Esophagus muscularis mucosa (tissue), 4 donors: ENCODE measurements around the gene STMN3. TPM values are rescaled to one million over a fixed set of nuclear protein-coding genes. Genes with fewer than 3 reads are reported as not detected.
"Not testable (repeated sequence)": the region's sequence is repeated elsewhere in the genome, so short reads cannot be mapped to it uniquely, and the experiment has no call there.

ENCODE experiments used
- DNase-seq: peaks from one replicate; pipeline ENCODE4 v3.0.0-alpha.2; 2017; ENCODE audit errors: extremely low spot score
- H3K27ac ChIP-seq, 4 donors: fragments of 200-600 bp; sonication (generic); replicated peaks in 1 of 4; 1 replicate in 3 of 4; 2 replicates in 1 of 4; pipeline ENCODE4 v1.5.1; 2016 to 2019; ENCODE audit warnings: mild to moderate bottlenecking in 1 of 4
- H3K27me3 ChIP-seq, 4 donors: fragments of 200-600 bp; sonication (generic); one replicate each; pipeline versions ENCODE4 v1.5.1 to v1.6.0; 2016 to 2019
- H3K36me3 ChIP-seq, 4 donors: fragments of 200-600 bp; sonication (generic); one replicate each; pipeline ENCODE4 v1.5.1; 2016 to 2019
- H3K4me1 ChIP-seq, 4 donors: fragments of 200-600 bp; sonication (generic); one replicate each; pipeline ENCODE4 v1.5.1; 2016 to 2019
- H3K4me3 ChIP-seq, 4 donors: fragments of 200-600 bp; sonication (generic); 1 replicate in 2 of 4; 2 replicates in 2 of 4; pipeline ENCODE4 v1.5.1; 2016 to 2019; ENCODE audit warnings: mild to moderate bottlenecking in 4 of 4, moderate library complexity in 1 of 4
- H3K9me3 ChIP-seq, 4 donors: fragments of 200-600 bp; sonication (generic); 1 replicate in 3 of 4; 2 replicates in 1 of 4; pipeline ENCODE4 v1.5.1; 2016 to 2019
- EP300 ChIP-seq: sonication (generic); formaldehyde crosslinking; IDR thresholded peaks from one replicate; pipeline ENCODE4 v1.6.1; 2017; ENCODE audit warnings: antibody characterized with exemption
- POLR2A ChIP-seq: fragments of 450-650 bp; IDR thresholded peaks from one replicate; pipeline ENCODE4 v1.6.1; 2017; ENCODE audit warnings: antibody characterized with exemption, moderate library complexity, mild to moderate bottlenecking, low read depth
- POLR2AphosphoS5 ChIP-seq, 2 donors: sonication (generic); formaldehyde crosslinking; IDR thresholded peaks; one replicate each; pipeline ENCODE4 v1.6.1; 2017; ENCODE audit warnings: antibody characterized with exemption in 2 of 2
- WGBS: methylation state at CpG from one replicate; pipeline ENCODE4 v1.1.5; 2018; 5-methylcytosine and 5-hydroxymethylcytosine counted together
- intact Hi-C: fragments of 100-400 bp; cut with DNase I; formaldehyde crosslinking; loops from one replicate; pipeline ENCODE4 v1.15.1; 2023
- total RNA-seq, 4 donors: library from RNA; depleted of rRNA; stranded (reverse); fragments of >200 nt; gene quantifications; one replicate each; pipeline versions ENCODE4 v1.1.0 to v1.2.1, GENCODE V29; 2016
- TF ChIP-seq, protein P1 (sequence below), 3 experiments: fragments of 200-600 bp in 2 of 3; fragments of 450-650 bp in 1 of 3; sonication (generic) in 2 of 3; IDR thresholded peaks; one replicate each; pipeline ENCODE4 v1.5.1; 2017 to 2019; ENCODE audit warnings: antibody characterized with exemption in 3 of 3, mild to moderate bottlenecking in 2 of 3, moderate library complexity in 1 of 3

Gene STMN3
- total RNA-seq, 4 donors from 2014 or later, result 13.3 to 47.4 (median 28.9) TPM

DNA sequence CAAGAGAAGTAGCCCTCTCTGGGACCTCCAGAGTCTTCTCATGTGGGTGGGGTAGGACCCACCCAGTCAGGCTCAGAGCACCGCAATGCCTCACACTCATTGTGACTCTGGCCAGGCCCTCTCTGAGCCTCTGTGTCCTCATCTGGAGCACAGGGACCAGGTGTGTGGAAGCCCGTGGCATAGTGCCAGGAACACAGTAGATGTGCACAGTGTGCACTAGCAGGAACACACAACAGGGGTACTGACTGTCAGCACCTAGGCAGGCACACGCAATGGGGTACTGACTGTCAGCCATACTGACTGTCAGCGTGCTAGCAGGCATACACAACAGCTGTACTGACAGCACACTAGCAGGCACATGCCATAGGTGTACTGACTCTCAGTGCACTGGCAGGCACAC, 2.0 kb upstream of the STMN3 start:
- H3K9me3 ChIP-seq, result no peaks in the 10 kb centered on the region
- no peak for DNase-seq
- H3K4me1 ChIP-seq, result peaks cover 42 to 62% (median 60%) of the 10 kb centered on the region in 4 donors
- H3K27ac ChIP-seq, result no peak overlapping the region
- H3K36me3 ChIP-seq, result peaks cover 0 to 4% (median 3%) of the 10 kb centered on the region in 4 donors
- intact Hi-C loops, result loop anchor here (5.0 to 10.0 kb wide), 2 partner anchors 52 to 120 kb away; partner anchors contain the start of genes ARFRP1, PTK6 and ZGPAT
- H3K27me3 ChIP-seq, result peaks cover 0 to 11% (median 0%) of the 10 kb centered on the region in 4 donors
- no peak overlapping the region for H3K4me3 ChIP-seq
- WGBS, result 97% methylated on average over 4 of the region's 4 CpGs
- TF ChIP-seq EP300 (no peak), POLR2A (no peak), POLR2AphosphoS5 (IDR thresholded peaks at IDR 0.05) (no peak)
- TF ChIP-seq, protein P1, sequence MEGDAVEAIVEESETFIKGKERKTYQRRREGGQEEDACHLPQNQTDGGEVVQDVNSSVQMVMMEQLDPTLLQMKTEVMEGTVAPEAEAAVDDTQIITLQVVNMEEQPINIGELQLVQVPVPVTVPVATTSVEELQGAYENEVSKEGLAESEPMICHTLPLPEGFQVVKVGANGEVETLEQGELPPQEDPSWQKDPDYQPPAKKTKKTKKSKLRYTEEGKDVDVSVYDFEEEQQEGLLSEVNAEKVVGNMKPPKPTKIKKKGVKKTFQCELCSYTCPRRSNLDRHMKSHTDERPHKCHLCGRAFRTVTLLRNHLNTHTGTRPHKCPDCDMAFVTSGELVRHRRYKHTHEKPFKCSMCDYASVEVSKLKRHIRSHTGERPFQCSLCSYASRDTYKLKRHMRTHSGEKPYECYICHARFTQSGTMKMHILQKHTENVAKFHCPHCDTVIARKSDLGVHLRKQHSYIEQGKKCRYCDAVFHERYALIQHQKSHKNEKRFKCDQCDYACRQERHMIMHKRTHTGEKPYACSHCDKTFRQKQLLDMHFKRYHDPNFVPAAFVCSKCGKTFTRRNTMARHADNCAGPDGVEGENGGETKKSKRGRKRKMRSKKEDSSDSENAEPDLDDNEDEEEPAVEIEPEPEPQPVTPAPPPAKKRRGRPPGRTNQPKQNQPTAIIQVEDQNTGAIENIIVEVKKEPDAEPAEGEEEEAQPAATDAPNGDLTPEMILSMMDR (IDR thresholded peaks at IDR 0.05), result no peak

DNA sequence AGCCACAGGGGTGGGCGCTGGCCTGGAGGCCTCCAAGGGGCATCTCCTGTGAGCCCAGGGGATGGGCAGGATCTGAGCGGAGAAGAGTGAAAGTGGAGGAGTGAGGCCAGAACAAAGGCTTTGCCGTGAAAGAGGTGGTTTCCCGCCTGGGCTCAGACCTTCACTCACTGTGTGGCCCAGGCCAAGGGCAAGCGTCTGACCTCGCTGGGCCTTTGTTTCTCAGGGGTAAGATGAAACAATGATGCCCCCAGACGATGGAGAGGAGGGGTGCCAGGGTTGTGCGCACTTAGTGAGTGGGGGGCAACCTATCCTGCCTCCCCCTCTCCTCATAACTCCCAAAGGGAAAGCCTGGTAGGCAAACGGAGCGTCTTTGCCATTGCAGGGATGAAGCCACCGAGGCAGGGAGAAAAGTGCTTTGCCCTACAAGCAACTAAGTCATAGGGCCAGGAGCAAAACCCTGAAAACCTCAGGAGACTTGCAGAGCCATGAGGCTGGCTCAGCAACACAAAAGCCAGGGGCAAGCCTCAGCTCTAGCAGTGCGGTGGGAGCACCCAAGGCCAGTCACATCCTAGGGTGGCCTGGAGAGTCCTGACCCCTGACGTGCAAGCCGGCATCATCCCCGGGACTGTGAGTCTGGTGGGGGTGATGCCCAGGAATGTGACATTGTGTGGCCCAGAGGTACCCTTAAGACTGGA, 897 bp upstream of the STMN3 start:
- peak overlapping the region; percentile 62 to 80 (median 78) for H3K27ac ChIP-seq
- TF ChIP-seq POLR2AphosphoS5 (IDR thresholded peaks at IDR 0.05) (no peak), POLR2A (no peak)
- no peaks in the 10 kb centered on the region for H3K36me3 ChIP-seq
- DNase-seq, result no peak
- peaks cover 0 to 11% (median 0%) of the 10 kb centered on the region in 4 donors for H3K27me3 ChIP-seq
- H3K4me1 ChIP-seq, result peaks cover 34 to 53% (median 51%) of the 10 kb centered on the region in 4 donors
- WGBS, result 37% methylated on average over 11 of the region's 15 CpGs
- H3K9me3 ChIP-seq, result no peaks in the 10 kb centered on the region
- H3K4me3 ChIP-seq, result peak overlapping the region; percentile 61 to 77 (median 69)
- intact Hi-C loops, result loop anchor here (10.0 kb wide), 1 partner anchor 119 kb away; the partner anchor contains the start of gene PTK6

DNA sequence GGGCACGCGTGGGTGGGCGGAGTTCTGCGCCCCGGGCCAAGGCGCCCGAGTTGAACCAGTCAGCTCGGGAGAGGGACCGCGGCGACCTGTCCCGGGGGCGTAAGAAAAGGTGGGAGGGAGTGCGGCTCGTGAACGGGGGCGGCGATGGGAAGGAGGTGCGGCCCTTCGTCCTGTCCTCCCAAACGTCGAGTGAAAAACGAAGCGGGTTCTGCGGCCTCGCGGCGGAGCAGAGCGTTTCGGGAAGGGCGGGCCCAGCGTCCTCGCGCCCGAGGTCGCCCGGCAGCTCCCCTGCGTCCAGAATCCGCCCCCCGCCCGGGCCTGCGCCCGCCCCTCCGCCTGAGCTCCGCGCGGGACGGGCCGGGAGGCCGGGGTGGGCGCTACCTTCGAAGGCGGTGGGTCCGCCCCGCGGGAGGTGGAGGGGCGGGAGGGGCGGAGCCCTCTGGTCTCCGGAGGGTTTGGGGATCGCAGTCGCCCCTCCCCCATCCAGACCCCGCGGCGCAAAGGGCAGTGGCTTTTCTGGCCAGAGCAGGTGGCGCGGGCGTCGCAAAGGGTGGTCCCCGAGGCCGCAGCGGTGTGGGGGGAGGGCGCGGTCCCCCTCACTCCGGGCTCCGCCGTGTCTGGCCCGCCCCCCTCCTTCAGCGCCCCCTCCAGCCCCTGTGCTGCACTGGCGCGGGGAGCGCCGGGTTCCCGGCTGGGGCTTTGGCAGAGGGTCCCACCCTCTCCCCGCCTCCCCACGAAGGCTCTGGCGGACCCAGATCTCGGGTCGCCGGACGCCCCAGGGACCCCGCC, 838 bp downstream of the STMN3 start:
- Histone ChIP-seq H3K27ac (peak overlapping the region; percentile 62 to 80 (median 71)), H3K4me3 (peak overlapping the region; percentile 61 to 77 (median 69)), H3K36me3 (peaks cover 0 to 3% (median 0%) of the 10 kb centered on the region in 4 donors), H3K27me3 (peaks cover 0 to 11% (median 0%) of the 10 kb centered on the region in 4 donors), H3K9me3 (no peaks in the 10 kb centered on the region), H3K4me1 (peaks cover 24 to 40% (median 39%) of the 10 kb centered on the region in 4 donors)
- DNase-seq, result no peak
- TF ChIP-seq POLR2A (no peak), EP300 (no peak), POLR2AphosphoS5 (IDR thresholded peaks at IDR 0.05) (no peak)
- TF ChIP-seq, protein P1 (IDR thresholded peaks at IDR 0.05), result no peak
- WGBS, result 0% methylated on average over 5 of the region's 91 CpGs
- intact Hi-C loops, result loop anchor here (10.0 kb wide), 1 partner anchor 118 kb away; the partner anchor contains the start of gene PTK6

DNA sequence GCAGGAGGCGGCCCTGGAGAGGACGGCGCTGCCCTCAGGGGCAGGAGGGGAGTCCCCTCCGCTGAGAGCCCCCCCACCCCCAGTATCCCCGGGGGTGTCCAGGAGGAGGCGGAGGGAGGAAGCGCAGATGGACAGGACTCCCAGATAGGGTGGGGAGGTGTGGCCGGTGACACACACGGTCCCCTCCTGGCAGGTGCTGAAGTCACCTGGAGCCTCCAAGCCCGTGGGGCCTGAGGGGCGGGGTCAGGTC, 1.4 kb downstream of the STMN3 start:
- whole genome bisulfite sequencing, result 56% methylated on average over 3 of the region's 11 CpGs
- TF ChIP-seq POLR2AphosphoS5 (IDR thresholded peaks at IDR 0.05), result no peak
- no peak for TF ChIP-seq POLR2A
- TF ChIP-seq EP300, result no peak
- H3K9me3 ChIP-seq, result no peaks in the 10 kb centered on the region
- H3K27me3 ChIP-seq, result peaks cover 0 to 11% (median 0%) of the 10 kb centered on the region in 4 donors
- peak overlapping the region in 3 of 4 donors; percentile 48 to 80 (median 77) for H3K27ac ChIP-seq
- peaks cover 0 to 3% (median 0%) of the 10 kb centered on the region in 4 donors for H3K36me3 ChIP-seq
- no peak for DNase-seq
- intact Hi-C loops, result loop anchor here (10.0 kb wide), 1 partner anchor 117 kb away; the partner anchor contains the start of gene PTK6
- peaks cover 19 to 35% (median 34%) of the 10 kb centered on the region in 4 donors for H3K4me1 ChIP-seq
- peak overlapping the region; percentile 61 to 77 (median 69) for H3K4me3 ChIP-seq

DNA sequence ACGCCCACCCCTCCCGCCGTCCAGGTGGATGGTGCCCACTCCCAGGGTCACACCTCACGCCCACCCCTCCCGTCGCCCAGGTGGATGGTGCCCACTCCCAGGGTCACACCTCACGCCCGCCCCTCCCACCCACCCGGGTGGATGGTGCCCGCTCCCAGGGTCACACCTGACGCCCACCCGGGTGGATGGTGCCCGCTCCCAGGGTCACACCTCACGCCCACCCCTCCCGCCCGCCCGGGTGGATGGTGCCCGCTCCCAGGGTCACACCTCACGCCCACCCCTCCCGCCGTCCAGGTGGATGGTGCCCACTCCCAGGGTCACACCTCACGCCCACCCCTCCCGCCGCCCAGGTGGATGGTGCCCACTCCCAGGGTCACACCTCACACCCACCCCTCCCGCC, 2.7 kb downstream of the STMN3 start:
- 80% methylated on average over 1 of the region's 25 CpGs for WGBS
- intact Hi-C loops, result loop anchor here (10.0 kb wide), 1 partner anchor 116 kb away; the partner anchor contains the start of gene PTK6
- H3K36me3 ChIP-seq, DNase-seq, H3K27ac ChIP-seq, H3K9me3 ChIP-seq, H3K4me3 ChIP-seq: not testable (repeated sequence)
- peaks cover 0 to 11% (median 0%) of the 10 kb centered on the region in 4 donors for H3K27me3 ChIP-seq
- peaks cover 18 to 33% (median 31%) of the 10 kb centered on the region in 4 donors for H3K4me1 ChIP-seq
